ENCODE data around the gene ESPN.
A peak's percentile ranks its signal among the peaks of the same experiment; 100 is the strongest.

The ESPN gene

DNA sequence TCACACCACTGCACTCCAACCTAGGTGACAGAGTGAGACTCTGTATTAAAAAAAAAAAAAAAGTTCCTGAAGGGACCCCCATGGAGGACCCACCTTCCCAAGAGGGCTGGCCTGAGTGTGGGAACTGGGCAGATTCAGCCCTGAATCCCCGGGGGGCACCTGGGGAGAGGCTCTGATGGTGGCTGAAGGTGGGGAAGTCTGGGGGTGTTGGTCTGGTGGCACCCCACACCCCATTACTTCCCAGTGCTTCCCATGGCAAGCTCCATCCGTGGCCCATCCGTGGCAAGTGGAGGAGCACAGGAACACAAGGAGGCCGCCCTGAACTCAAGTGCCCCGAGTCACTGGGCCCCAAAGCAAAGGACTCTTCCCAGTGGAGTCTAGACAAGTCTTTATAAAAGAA lies 42.2 kb downstream of the ESPN start:
- no peak for DNase-seq (ENCODE audit: low read depth in 2 of 2)

GRCh38 chr1:6467224-6467623 lies 42.6 kb downstream of the ESPN start:
- no peak for DNase-seq (ENCODE audit: low read depth in 2 of 2)

- DNase-seq (ENCODE audit: low read depth in 2 of 2) = no peak
Measured at GRCh38 chr1:6467744-6468688, 43.4 kb downstream of the ESPN start.

GRCh38 chr1:6468729-6469461 lies 44.3 kb downstream of the ESPN start:
- DNase-seq (ENCODE audit: low read depth in 2 of 2) = no peak

- no peak for DNase-seq (ENCODE audit: low read depth in 2 of 2)
Measured at GRCh38 chr1:6470132-6471085, 45.8 kb downstream of the ESPN start.

- DNase-seq (ENCODE audit: low read depth in 2 of 2) = no peak
Measured at GRCh38 chr1:6471086-6471969, 46.8 kb downstream of the ESPN start.

- no peak for DNase-seq (ENCODE audit: low read depth in 2 of 2)
Measured at GRCh38 chr1:6471970-6472368, 47.4 kb downstream of the ESPN start.

DNA sequence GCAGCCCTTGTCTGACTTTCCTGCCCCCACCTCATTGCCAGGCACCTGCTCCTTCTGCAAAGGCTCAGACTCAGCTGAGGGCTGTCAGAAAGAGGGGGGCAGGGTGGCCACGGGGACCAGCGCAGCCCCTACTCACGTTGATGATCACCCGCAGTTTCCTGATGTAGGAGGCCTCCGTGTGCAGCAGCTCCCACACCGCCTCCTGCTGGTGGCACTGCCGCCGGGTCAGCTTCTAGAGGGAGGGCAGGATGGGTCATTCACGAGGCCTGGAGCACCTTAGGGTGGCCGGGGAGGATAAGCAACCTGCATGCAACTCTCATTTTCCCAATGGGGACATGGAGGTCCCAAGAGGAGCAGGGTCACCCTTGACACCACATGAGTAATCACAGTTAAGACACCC lies 47.8 kb downstream of the ESPN start:
- no peak for DNase-seq (ENCODE audit: low read depth in 2 of 2)

DNA sequence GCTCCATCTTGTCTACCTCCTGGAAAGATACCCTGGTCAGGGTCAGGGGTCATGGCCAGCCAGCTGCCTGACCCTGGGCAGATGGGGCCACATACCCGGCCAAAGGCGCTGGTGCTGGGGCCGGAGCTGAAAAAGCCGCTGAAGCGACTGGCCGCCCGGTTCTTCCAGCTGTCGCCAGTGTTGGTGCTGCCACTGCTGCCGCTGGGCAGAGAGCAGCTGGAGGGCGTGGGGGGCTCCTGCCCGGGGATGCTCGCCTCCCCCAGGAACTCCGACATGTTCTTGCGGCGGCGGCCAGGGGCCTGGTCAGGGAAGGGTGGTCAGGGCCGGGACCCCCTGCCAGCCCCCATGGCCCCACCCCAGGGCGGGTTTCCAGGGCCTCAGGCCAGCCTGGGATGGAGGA lies 48.6 kb downstream of the ESPN start:
- no peak for DNase-seq (ENCODE audit: low read depth in 2 of 2)

DNA sequence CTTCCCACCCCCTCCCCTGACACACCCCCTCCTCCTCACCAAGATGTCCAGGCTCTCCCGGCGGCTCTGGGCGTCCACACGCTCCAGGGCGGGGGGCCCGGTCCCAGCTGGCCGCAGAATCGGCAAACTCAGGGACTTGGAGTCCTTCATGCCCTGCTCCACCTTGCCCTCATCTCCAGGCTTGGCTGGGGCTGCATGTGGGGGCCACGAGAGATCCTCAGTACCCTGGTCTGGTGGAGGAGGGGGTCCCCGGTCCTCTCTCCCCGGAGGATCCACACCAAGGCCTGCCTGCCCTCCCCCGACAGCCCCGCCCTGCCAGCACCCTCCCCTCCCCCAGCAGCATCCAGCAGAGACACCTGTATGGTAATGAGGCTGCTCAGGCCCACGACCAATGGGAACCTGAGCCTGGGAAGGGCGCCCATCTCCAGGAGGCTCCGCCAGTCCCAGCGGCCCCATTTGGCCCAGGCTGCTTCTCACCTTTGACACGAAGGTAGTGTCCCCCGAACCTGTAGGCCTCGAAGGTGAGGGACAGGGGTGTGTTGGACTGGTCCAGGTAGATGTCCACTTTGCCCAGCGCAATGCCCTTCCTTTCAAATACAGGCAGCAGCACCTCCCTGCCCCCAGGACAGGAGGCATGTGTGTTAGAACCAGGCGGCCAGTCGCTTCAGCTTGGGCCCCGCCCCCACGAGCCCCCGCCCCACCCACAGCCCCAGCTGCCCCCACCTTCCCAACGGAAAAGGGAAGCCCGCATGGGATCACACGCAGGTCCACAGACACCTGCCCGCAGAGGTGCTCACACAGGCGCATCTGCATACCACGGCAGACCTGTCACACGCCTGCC lies 49.6 kb downstream of the ESPN start:
- DNase-seq (ENCODE audit: low read depth in 2 of 2) = no peak

GRCh38 chr1:6474815-6475282 lies 50.3 kb downstream of the ESPN start:
- no peak for DNase-seq (ENCODE audit: low read depth in 2 of 2)

- DNase-seq (ENCODE audit: low read depth in 2 of 2) = peak; percentile 61 to 69
Measured at GRCh38 chr1:6475381-6476133, 51.0 kb downstream of the ESPN start.

- no peak for DNase-seq (ENCODE audit: low read depth in 2 of 2)
Measured at GRCh38 chr1:6476483-6476882, 51.9 kb downstream of the ESPN start.

DNA sequence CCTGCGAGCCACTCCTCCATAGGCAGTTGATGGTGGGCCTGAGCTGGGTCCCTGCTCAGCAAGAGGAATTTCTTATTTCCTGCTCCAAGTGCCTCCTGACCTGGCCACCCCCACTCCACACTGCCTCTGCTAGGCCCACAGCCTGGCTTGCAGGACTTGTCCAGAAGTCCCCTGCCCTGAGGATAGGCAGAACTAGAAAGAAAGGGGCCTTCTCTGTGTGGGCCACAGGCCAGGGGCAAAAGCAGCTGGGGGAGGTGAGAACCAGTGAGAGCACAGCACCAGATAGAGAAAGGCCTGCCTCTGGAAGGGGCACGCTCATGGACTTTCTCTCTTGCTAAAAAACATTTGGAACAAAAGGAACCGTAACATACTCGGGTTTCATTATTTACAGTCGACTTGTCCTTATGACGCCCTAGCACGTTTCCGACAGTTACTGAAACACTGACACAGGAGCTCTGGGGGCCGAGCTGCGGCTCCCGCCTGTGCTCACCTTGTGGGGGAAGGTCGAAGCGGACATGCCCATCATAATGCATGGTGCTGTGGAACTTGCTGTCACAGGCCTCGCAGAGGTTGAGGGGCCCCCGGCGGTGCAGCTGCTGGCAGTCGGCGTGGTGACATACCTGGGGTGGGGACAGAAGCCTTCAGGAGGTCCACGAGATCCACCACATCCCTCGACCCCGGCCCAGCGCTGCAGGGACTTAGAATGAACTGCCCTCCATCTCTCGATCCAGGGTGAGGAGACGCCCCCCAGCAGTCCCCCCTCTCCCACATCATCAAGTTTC lies 52.7 kb downstream of the ESPN start:
- no peak for DNase-seq (ENCODE audit: low read depth in 2 of 2)

- no peak for DNase-seq (ENCODE audit: low read depth in 2 of 2)
Measured at GRCh38 chr1:6481820-6482219, 57.2 kb downstream of the ESPN start.

- no peak for DNase-seq (ENCODE audit: low read depth in 2 of 2)
Measured at GRCh38 chr1:6483017-6483760, 58.6 kb downstream of the ESPN start.

GRCh38 chr1:6483761-6484117 lies 59.2 kb downstream of the ESPN start:
- no peak for DNase-seq (ENCODE audit: low read depth in 2 of 2)

DNA sequence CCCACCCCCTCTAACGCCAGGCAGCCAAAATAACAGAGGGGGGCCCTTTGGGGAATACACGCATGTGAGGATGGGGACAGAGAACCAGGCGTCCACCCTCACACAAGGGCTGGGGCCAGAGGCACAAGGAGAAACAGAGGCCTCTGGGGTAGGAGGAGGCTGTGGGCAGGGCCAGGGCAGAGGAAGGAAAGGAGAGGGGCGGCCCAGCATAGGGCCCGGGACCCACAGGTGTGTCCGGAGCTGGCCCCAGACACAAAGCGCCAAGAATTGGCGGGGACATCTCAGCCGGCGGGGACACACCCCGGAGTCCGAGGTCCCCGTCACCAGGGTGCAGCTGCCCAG lies 60.2 kb downstream of the ESPN start:
- no peak for DNase-seq (ENCODE audit: low read depth in 2 of 2)
